Endometrium (tissue), 2 donors: ENCODE data around the gene VWA3B.
"Not testable (repeated sequence)": the region's sequence is repeated elsewhere in the genome, so short reads cannot be mapped to it uniquely, and the experiment has no call there.

Experiments
- FAIRE-seq: peaks from 2 replicates; lab custom pipeline; 2012; peaks lifted over from hg19 to GRCh38; lab: Jason Lieb, UNC
- donor health status: control.
- donor health status: control.

Gene VWA3B

GRCh38 chr2:98085649-98086048 is 1.3 kb upstream of the VWA3B start:
- FAIRE-seq, result no peak

GRCh38 chr2:98087447-98088020 is 567 bp downstream of the VWA3B start:
- no peak for FAIRE-seq

GRCh38 chr2:98088261-98088660 is 1.3 kb downstream of the VWA3B start:
- no peak for FAIRE-seq

- no peak for FAIRE-seq
These were observed 3.0 kb downstream of the VWA3B start for GRCh38 chr2:98089941-98090340.

GRCh38 chr2:98090951-98091350 is 4.0 kb downstream of the VWA3B start:
- FAIRE-seq, result no peak

GRCh38 chr2:98091738-98092137 is 4.8 kb downstream of the VWA3B start:
- FAIRE-seq, result no peak

GRCh38 chr2:98093146-98093545 is 6.2 kb downstream of the VWA3B start:
- FAIRE-seq, result no peak

GRCh38 chr2:98093611-98094010 is 6.6 kb downstream of the VWA3B start:
- no peak for FAIRE-seq

GRCh38 chr2:98099939-98100743 is 13.2 kb downstream of the VWA3B start:
- no peak for FAIRE-seq

- FAIRE-seq, result not testable (repeated sequence)
These were observed 15.3 kb downstream of the VWA3B start for GRCh38 chr2:98102315-98102714.

GRCh38 chr2:98102878-98103277 is 15.9 kb downstream of the VWA3B start:
- no peak for FAIRE-seq

- FAIRE-seq, result peak; percentile 82
These were observed 21.1 kb downstream of the VWA3B start for GRCh38 chr2:98108110-98108509.

GRCh38 chr2:98110741-98111140 is 23.8 kb downstream of the VWA3B start:
- no peak for FAIRE-seq

GRCh38 chr2:98114643-98115330 is 27.8 kb downstream of the VWA3B start:
- peak; percentile 8 for FAIRE-seq

GRCh38 chr2:98118161-98118560 is 31.2 kb downstream of the VWA3B start:
- no peak for FAIRE-seq

GRCh38 chr2:98118852-98119251 is 31.9 kb downstream of the VWA3B start:
- FAIRE-seq, result no peak

- no peak for FAIRE-seq
These were observed 34.2 kb downstream of the VWA3B start for GRCh38 chr2:98121149-98121548.

- peak; percentile 68 for FAIRE-seq
These were observed 35.6 kb downstream of the VWA3B start for GRCh38 chr2:98122524-98122923.

- no peak for FAIRE-seq
These were observed 36.3 kb downstream of the VWA3B start for GRCh38 chr2:98123286-98123685.

- FAIRE-seq, result no peak
These were observed 39.1 kb downstream of the VWA3B start for GRCh38 chr2:98126061-98126460.

GRCh38 chr2:98127229-98127989 is 40.4 kb downstream of the VWA3B start:
- FAIRE-seq, result no peak

- FAIRE-seq, result no peak
These were observed 41.7 kb downstream of the VWA3B start for GRCh38 chr2:98128556-98129109.
